GM19467 (cell line): ENCODE data around the gene MMAB.

ENCODE experiments used
- ATAC-seq: cut with Tn5 transposase; IDR thresholded peaks from one replicate; pipeline ENCODE4 v1.9.1; 2021; ENCODE audit warnings: mild to moderate bottlenecking, moderate library complexity; ENCODE audit not compliant: unreplicated experiment

Gene MMAB

DNA sequence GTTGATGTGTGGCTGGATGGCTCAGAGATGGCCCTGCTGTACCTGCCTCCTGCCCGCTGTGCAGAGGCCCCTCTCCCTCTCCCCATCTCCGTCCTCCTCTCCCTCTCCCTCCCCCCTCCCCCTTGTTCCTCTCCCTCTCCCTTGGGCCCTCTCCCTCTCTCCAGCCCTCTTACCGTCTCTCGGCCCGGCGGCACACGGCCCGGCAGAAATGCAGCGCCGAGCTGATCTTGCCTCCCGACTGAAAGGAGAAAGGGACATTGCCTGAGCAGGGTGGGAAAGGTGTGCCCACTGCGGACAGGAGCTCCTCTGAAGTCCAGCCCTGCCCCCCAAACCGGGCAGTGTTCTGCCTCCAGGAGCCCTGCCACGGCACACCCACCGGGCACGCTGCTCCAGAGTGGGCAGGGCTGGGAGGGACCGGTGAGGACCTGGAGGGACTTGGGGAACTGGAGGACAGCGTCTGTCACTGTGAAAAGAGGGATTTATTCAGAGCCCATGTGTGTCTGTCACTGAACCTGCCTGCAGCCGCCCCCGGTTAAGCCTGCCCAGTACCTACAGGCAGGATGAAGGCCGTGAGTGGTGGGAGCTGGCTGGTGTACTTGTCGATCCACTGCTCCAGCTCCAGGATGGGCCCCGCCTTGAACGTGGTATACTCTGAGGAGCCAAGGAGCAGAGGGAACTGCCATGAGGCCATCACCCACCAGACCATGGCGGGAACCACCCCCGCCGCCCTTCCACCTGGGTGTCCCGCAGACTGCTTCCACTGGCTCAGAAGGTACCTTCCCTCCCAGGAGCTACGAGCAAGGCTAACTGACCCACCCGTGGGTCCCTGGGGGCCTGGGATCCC lies 12.2 kb downstream of the MMAB start:
- ATAC-seq, result no peak

GRCh38 chr12:109559601-109560000 lies 13.7 kb downstream of the MMAB start:
- ATAC-seq, result no peak

GRCh38 chr12:109559200-109559505 lies 14.2 kb downstream of the MMAB start:
- no peak for ATAC-seq

DNA sequence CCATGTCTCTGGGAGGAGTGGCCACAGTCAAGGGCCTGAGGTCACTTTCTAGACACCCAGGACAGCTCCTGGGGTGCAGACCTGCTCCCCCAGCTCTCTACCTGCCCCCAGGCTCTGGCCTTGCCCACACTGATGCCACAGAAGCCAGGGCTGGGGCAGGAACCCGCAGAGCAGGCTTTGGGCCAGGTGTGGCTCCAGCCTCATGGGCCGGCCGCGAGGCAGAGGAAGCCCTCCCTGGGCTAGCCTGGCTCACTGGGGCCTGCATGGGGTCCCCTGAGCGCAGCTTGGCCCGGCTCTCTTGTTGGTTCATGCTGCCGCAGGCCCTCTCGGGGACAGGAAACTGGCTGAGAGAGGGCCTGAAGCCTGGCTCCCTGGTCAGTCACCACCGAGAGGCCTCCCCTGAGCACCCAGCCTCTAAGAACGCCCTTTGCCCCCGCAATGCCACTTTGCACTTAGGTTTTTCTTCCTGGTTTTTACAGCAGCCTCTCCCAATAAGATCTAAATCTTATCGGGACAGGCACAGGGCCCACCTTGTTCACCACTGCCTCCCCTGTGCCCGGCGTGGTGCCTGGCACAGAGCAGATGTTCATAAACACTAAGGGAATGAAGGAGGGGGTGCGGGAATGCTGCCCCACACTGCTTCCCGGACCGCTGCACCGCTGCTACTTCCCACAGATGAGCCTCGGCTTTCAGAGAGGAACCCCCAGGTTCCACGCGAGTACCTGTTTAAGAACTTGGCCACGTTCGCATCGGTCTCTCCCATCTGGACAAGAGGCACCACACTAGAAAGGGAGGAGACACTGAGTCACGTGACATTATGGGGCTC lies 14.7 kb downstream of the MMAB start:
- no peak for ATAC-seq

DNA sequence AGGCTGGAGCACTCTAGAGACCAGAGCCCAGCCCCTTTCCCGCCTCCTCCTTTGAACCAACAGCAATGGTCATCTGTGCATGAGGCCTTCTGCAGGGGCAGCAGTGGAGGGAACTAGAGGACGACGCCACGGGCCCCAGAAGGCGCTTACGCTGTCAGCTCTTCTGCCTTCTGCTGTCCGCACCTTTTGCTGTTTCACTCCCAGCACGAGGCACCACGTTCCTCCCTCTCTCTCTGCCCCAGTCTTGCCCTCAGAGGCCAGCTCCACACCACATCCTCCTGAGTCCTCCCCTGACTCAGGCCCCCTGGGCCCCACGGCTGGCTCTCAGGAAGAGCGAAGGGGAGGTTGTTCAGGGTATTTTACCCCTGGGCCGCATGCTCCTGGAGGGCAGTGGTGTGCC lies 15.5 kb downstream of the MMAB start:
- ATAC-seq, result no peak

GRCh38 chr12:109557200-109557599 lies 16.1 kb downstream of the MMAB start:
- ATAC-seq, result no peak

DNA sequence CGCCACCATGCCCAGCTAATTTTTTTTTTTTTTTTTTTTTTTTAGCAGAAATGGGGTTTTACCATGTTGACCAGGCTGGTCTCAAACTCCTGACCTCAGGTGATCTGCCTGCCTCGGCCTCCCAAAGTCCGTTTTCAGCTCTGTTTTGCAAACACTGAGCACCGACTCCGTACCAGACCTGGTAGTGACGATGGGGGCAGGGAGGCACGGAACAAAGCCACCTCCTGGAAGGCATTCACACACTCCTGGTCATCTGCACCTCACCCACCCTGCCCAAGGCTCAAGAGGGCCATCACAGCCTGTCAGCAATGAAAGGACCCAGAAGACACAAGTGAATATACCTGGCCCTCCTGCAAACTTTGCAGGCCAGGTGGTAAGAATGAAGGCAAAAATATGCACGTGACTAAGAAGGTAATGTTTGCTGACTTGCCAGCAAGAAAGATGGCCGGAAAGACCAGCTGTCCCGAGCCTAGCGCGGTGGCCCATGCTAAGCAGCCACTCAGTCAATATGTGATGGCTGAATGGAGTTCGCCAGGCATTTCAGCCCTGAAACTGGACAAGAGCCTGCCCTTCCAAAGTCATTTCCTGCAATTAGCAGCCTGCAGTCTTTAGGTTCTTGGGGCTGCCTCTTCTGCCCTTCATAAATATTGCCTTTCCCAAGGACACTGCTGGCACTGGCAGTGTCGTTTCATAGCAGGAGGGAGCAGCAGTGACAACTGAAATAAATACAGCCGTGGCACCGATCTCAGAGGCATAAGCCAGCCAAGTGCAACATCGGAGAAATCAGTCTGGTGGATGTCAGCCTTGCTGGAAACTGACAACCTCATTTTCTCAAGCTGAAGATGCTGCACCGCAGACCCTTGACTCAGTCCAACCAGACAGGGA lies 17.6 kb downstream of the MMAB start:
- no peak for ATAC-seq

- ATAC-seq, result no peak
Observed at GRCh38 chr12:109554761-109555160, 18.5 kb downstream of the MMAB start.

DNA sequence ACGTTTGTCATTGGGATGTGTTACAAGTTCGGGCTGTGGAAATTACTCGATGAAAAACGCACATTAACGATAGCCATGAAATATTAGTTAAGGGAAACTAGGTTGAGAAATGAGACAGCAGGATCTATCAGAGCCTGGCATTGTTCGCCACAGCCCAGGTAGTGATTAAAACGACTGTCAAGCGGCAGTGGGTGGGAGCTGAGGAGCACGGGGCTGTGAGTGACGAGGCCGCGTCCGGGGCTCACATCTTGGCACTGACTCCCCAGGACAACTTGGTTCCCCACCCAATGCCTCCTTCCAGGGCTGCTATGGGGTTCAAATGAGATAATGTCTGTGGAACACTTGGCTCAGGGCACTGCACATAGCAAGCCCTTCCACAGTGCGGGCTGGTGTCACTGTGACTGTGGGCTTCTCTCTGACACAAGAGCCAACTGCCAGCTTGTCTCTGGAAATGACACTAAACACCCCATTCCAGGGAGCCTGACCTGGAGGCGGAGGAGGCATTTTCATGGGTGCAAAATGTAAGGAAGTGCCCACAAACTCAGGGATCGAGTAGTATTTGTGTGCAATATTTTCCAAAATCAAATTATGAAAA lies 19.3 kb downstream of the MMAB start:
- no peak for ATAC-seq

GRCh38 chr12:109553483-109553882 lies 19.8 kb downstream of the MMAB start:
- no peak for ATAC-seq

- ATAC-seq, result no peak
Observed at GRCh38 chr12:109552971-109553370, 20.3 kb downstream of the MMAB start.

- no peak for ATAC-seq
Observed at GRCh38 chr12:109551108-109551507, 22.2 kb downstream of the MMAB start.

DNA sequence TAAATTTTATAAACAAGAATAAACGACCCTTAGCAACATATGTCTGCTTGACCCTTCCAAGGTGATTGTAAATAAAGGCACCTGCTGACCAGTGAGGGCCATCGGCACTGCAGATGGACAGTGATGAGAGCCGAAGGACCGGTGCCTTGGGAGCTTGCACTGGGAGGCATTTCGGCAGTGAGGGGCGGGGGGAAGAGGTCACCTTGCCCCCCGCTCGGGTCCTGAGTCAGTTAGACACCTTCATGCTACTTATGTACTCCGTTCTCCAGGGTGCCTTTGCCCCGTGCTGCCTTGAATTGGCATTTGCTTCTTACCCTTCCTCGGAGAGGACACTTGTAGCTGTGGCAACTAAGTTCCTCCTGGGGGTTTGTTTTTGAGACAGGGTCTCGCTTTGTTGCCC lies 23.0 kb downstream of the MMAB start:
- ATAC-seq, result no peak

DNA sequence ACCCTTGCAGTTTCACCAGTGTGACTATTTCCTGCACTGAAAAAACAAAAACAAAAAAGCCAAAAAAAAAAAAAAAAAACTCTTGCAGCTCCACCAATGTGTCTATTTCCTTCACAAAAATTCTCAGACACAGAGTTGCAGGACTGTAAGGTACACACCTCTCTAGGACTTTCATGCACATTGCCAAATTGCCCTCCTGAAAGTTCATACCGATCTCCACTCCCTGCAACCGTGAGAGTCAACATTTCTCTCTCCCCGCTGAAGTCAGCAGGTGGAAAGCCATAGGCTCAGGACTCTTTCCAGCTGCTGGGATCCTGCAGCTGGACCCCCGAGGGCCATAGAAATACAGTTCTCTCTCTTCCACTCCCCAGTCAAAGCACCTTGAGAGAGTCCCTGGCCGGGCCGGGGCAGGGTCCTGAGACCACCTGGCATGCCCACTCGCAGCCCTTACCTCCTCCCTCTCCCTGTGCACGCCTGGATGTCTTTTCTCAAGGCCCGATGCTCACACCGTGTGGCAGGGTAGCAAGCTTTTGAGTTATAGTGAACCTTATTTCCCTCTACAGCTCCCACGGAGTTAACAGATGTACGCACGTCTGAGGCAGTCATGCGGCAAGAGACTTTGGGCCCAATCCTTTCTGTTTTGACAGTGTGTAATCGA lies 23.6 kb downstream of the MMAB start:
- no peak for ATAC-seq

DNA sequence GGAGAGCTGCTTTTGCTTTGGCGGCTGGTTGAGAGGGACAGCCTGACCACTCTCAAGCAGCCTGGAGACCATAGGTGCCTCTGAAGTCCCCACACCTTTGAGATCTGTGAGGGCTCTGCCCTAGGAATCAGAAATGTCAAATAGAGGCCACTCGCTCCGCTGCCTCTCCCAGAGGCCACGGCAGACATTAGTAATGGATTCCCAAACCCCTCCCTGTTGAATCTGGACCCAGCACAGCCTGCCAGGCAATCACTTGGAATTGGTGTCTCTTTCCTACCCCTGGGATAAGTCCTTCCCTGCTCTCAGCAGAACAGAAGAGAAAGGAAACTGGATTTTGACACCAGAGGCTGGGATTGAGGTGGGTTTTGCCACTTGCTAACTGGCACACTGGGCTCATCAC lies 25.0 kb downstream of the MMAB start:
- ATAC-seq, result no peak

- no peak for ATAC-seq
Observed at GRCh38 chr12:109547286-109547685, 26.0 kb downstream of the MMAB start.

DNA sequence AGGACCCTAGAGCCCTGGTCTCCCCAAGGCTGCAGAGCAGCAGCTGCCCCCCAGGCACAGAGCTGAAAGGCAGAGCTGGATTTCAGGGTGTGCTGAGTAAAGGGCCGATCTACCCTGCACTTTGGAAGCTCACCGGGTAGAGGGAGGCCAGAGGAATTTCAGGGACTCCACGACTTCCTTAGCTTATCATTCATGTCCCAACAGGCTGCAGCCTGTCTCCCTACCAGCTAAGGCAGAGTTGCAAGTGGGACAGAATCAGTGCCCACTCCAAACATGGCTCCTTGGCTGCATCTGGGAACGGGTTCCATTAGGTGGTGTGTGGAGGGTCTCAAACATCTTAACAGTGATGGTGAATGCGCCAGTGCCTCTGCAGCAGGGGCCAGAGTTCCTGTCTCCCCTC lies 27.5 kb downstream of the MMAB start:
- ATAC-seq, result no peak

GRCh38 chr12:109544955-109545531 lies 28.3 kb downstream of the MMAB start:
- ATAC-seq, result no peak

DNA sequence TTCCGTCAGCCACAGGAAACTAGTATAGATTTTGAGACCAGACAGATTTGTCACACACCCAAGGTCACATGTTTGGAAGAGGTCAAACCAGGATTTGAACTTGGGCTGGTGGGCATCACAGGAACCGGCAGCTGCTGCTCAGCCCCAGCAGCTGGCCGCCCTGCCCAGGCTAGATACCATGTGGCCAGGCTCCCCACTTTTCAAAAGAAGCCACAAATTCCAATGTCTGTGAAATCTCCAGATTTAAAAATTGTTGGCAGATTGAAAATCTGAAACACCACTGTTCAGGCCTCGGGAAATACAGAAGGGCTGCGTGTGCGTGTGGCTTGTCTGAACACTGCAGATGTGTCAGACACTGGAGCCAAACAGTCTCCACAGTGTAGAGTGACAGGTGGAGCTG lies 30.4 kb downstream of the MMAB start:
- no peak for ATAC-seq

DNA sequence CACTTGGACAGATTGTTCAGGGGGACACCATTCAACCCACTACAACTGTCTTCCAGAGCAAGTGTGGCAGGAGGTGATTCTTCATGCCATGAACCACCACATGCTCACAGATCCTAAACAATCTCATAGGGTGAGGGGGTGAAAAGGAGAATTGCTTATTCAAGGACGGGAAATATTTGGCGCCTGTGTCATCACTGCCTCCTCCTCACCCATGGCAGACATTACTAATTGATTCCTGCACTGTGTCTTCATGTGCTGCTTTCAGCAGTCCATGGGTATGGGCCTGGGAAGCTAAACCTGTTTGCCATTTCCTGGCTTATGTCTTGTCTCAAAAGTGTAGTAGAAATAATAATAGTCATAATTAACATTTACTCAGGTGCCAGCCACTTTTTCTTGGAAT lies 31.3 kb downstream of the MMAB start:
- no peak for ATAC-seq
